ENCODE measurements around the gene NKAIN4.

Gene NKAIN4

GRCh38 chr20:63287697-63288580, 33.7 kb upstream of the NKAIN4 start:
- DNase-seq: no peak

- no peak for DNase-seq
Observed at GRCh38 chr20:63286781-63287696, 32.8 kb upstream of the NKAIN4 start.

DNA sequence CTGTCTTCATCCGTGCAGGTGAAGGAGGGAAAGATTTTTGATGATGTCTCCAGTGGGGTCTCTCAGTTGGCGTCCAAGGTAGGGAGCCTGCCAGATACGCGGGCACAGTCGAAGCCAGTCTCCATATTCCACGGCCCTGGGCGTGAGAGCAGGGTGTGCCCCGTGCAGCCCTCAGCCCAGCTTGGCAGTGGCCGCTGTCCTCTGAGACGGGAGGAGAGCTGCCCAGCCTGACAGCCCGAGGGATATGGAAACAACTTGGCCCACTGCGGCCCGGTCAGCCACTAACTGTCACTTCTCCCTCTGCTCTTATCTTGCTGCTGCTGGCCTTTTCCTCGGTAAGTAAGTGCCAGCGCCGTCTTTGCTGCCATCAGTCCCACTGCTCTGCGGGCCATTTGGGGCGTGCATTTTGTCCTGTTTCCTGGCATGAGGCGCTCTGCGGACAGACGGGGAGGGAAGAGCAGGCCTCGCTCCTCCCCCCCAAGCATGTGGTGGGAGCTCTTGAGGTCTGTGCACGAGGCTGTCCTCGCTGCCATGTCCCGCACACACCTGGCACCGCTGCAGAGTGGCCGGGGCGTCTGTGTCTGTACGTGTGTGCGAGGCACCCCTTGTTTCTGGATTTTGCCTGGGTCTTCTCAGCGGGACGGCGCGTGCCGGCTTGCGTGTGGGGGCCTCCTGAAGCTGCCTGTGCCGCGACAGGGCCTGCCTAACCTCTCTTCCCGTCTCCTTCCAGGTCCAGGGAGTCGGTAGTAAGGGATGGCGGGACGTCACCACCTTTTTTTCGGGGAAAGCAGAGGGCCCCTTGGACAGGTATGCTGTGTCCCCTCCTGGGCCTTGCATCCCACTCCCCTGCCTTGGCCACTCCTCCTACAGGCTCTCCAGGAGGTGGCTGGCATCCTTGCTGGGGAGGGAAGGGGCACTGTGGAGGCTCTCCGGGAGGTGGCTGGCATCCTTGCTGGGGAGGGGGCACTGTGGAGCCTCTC, 31.7 kb upstream of the NKAIN4 start:
- no peak for DNase-seq

DNA sequence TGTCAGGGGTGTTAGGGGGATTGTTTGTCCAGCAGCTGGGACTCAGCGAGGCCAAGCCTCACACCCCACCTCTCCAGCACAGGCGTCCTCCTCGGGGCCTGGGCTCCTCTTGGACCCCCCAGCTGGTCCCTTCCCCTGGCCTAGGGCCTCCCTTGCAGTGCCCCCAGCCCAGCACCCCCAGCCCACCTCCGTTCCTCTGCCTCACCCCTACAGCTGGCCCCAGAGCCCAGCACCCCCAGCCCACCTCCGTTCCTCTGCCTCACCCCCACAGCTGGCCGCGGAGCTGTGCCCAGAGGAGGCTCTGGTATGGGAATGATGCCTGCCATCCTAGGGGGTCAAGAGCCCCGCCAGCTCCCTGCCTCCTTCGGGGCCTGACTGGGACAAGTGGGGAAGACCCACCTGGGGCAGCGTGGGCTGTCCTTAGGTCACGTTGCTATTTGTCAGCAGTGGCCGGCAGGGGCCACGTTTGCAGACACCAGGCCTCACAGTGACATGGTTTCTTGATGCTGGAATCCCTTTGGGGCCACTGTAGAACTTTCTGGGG, 30.8 kb upstream of the NKAIN4 start:
- no peak for DNase-seq

DNA sequence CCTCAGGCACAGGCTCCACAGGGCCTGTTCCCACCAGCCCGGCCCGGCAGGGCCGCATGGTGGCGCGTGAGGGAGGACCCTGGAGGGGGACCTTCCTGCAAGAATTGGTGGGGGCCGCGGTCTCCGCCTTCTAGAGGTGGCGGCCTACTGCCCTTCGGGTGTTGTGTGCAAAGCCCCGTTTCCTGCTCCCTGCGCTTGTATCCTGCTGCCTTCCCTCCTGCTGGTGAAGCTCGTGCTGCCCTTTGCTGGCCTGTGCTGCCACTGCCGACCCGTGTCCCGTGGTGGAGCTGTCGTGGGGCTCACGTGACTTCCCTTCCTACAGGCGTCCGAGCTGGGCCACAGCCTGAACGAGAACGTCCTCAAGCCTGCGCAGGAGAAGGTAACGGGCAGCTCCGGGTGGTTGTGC, 30.3 kb upstream of the NKAIN4 start:
- DNase-seq: no peak

DNA sequence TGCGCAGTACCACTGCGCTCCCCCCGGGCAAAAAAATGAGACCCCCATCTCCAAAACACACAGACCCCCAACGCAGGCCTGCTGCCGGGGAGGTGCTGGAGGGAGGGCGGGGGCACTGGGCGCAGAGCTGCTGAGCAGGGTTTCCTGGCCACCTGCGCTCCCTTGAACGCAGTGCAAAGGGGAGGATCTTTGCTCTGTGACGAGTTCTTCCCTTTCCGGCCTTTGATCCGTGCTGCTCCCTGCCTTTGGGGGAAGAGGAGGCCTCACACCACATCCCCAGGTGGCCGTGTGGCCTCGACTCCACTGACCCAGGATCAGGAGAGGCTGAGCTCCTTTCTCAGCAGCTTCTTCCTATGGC, 29.8 kb upstream of the NKAIN4 start:
- DNase-seq: no peak

DNA sequence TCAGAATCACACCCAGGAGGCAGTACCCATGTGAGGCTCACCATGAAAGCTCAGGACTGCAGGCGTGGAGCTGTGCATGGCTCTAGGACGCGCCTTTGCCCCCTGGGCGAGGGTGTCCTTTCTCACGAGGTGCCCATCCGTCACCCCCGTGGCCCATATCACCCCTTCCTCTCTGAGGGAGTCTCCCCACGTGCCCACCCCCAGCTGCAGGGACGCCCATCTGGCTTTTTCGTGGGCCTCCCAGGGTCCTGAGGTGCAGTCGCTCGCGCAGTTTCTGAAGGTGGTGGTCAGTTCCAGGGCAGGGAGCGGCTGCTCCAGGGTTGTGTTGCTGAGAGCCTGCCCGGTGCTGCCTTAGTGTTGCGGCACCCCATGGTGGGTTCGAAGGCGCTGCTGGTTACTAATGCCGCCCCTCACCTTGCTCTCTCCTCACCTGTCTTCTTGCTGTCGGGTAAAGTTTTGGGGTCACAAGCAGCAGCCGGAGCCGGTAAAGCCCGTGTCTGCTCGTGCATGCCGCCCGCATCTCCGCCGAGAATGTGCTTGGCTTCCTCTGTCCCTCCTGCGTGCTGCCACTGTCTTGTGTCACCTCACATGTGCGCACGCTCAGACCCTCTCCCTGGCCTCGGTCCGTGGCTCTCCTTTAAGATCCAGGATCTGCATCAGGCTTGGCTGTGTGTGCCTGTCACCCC, 29.3 kb upstream of the NKAIN4 start:
- DNase-seq: no peak

GRCh38 chr20:63282946-63283345, 28.7 kb upstream of the NKAIN4 start:
- no peak for DNase-seq

GRCh38 chr20:63281742-63282665, 27.7 kb upstream of the NKAIN4 start:
- no peak for DNase-seq

- DNase-seq: no peak
Observed at GRCh38 chr20:63280929-63281545, 26.8 kb upstream of the NKAIN4 start.

- no peak for DNase-seq
Observed at GRCh38 chr20:63280371-63280770, 26.1 kb upstream of the NKAIN4 start.

GRCh38 chr20:63279931-63280330, 25.7 kb upstream of the NKAIN4 start:
- DNase-seq: no peak

DNA sequence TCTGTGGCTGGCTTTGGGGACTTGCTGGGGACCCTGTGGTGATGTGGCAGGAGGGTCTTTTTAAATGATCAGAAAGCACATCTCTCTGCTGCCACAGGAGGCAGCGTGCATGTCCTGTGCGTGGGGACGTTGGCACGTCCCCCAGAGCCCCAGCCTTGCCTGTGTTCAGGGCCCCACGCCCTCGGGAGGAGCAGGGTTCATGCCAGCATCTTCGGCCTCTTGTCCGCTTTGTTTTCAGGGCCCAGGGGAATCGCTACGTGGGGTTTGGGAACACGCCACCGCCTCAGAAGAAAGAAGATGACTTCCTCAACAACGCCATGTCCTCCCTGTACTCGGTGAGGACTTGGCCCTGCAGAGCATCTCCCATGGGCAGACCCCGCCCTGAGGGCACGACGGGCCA, 24.4 kb upstream of the NKAIN4 start:
- no peak for DNase-seq

GRCh38 chr20:63277466-63278272, 23.4 kb upstream of the NKAIN4 start:
- no peak for DNase-seq

DNA sequence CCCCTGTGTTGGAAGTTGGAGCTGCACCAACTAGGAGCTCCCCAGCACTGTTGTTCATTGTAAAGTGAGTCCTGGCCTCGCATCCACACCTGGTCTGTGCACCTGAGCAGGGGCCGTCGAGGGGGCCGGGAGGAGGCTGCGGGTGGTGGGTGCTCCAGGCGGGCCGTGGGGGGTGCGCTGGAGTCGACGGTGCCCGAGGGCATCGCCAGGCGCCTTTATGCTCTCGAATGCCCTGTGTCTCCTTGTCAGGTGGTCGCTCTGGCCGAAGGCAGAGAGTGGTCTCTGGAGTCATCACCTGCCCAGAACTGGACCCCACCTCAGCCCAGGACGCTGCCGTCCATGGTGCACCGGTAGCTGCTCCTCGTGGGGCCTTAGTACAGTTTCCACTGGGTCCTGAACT, 22.7 kb upstream of the NKAIN4 start:
- DNase-seq: no peak

GRCh38 chr20:63275825-63276224, 21.6 kb upstream of the NKAIN4 start:
- no peak for DNase-seq

DNA sequence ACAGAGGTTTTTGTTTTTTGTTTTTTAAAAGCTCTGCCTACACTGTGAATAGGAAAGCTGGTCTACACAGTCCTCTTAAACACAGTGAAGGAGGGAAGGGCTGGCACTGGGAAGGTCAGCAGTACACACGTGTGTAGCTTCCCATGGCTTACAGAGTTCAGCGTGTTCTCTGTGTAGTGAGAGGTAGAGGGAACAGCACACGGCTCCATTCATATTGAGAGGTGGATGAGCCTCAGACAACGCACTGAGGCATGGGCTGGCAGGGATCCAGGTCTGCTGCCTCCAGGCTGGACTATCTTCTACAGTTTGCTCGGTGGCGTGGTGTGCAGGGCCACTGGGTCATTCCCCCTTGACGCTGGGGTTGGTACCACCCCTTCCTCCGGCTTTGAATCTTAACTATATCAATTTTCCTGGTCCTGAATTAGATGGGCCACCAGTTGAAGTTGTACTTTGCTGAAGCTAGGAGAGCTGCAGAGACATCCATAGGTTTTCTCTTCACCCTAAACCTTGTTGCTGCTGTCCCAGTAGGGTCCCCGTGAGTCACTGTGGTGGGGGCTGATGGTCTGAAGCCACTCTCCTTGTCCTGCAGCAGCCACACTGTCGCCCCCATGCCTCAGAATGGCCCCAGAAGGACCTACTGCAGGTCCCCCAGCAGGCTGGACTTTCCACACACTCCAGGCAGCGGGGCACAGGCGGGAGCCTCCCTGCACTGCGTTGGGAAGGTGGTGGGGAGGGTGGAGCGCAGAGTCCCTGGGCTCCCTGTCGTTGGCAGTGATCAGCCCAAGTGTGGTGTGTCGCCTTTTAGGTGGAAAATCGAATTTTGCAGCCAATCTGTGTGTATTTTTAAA, 20.3 kb upstream of the NKAIN4 start:
- DNase-seq: no peak
